IPS-NIHi7 (cell line): ENCODE data around the gene KANSL1.

Source experiments
- DNase-seq: peaks from one replicate; pipeline ENCODE4 v3.0.0; 2012; ENCODE audit warnings: mixed read lengths; ENCODE audit errors: extremely low spot score

Gene KANSL1

GRCh38 chr17:46169913-46170638, 23.2 kb downstream of the KANSL1 start:
- DNase-seq: no peak

GRCh38 chr17:46167826-46168569, 25.2 kb downstream of the KANSL1 start:
- no peak for DNase-seq

- no peak for DNase-seq
These were observed 26.0 kb downstream of the KANSL1 start for GRCh38 chr17:46167267-46167666.

GRCh38 chr17:46166692-46167249, 26.5 kb downstream of the KANSL1 start:
- no peak for DNase-seq

GRCh38 chr17:46163929-46164594, 29.2 kb downstream of the KANSL1 start:
- DNase-seq: no peak

GRCh38 chr17:46163316-46163715, 29.9 kb downstream of the KANSL1 start:
- DNase-seq: no peak

- no peak for DNase-seq
These were observed 30.4 kb downstream of the KANSL1 start for GRCh38 chr17:46162866-46163265.

- DNase-seq: no peak
These were observed 33.1 kb downstream of the KANSL1 start for GRCh38 chr17:46160169-46160568.

- no peak for DNase-seq
These were observed 33.5 kb downstream of the KANSL1 start for GRCh38 chr17:46159686-46160085.

GRCh38 chr17:46158323-46159296, 34.6 kb downstream of the KANSL1 start:
- peak; percentile 40 for DNase-seq

- DNase-seq: no peak
These were observed 35.7 kb downstream of the KANSL1 start for GRCh38 chr17:46157443-46158062.

- no peak for DNase-seq
These were observed 38.9 kb downstream of the KANSL1 start for GRCh38 chr17:46154151-46154816.

- DNase-seq: no peak
These were observed 40.8 kb downstream of the KANSL1 start for GRCh38 chr17:46152423-46152822.

- no peak for DNase-seq
These were observed 41.5 kb downstream of the KANSL1 start for GRCh38 chr17:46151762-46152161.

- no peak for DNase-seq
These were observed 42.8 kb downstream of the KANSL1 start for GRCh38 chr17:46150216-46150963.

- DNase-seq: no peak
These were observed 45.0 kb downstream of the KANSL1 start for GRCh38 chr17:46148247-46148646.

GRCh38 chr17:46147296-46147695, 45.9 kb downstream of the KANSL1 start:
- no peak for DNase-seq

GRCh38 chr17:46144246-46144645, 49.0 kb downstream of the KANSL1 start:
- DNase-seq: no peak

GRCh38 chr17:46143827-46144236, 49.4 kb downstream of the KANSL1 start:
- no peak for DNase-seq
